K562 (cell line): ENCODE measurements around the gene C11orf52. TPM values are rescaled to one million over a fixed set of nuclear protein-coding genes. Genes with fewer than 3 reads are reported as not detected.
A peak's percentile ranks its signal among the peaks of the same experiment; 100 is the strongest.

ENCODE experiments used
- BHLHE40 ChIP-seq: IDR thresholded peaks from 2 replicates; pipeline ENCODE4 v1.6.1; 2011; ENCODE audit warnings: low read length, improper control_type of control experiment
- FOXP1 ChIP-seq: sonication (generic); formaldehyde crosslinking; IDR thresholded peaks from 2 replicates; pipeline ENCODE4 v1.8.0; 2022; ENCODE audit warnings: mild to moderate bottlenecking, missing genetic modification reagents
- HNRNPLL ChIP-seq: fragments of 200-400 bp; formaldehyde crosslinking; IDR thresholded peaks from 2 replicates; pipeline ENCODE4 v1.6.1; 2017; ENCODE audit warnings: low read length, low read depth, mild to moderate bottlenecking; ENCODE audit not compliant: poor library complexity, severe bottlenecking
- KLF1 ChIP-seq: fragments of 450-650 bp; IDR thresholded peaks from 2 replicates; pipeline ENCODE4 v1.6.1; 2016; ENCODE audit warnings: missing genetic modification characterization, missing compliant biosample characterization
- LCOR ChIP-seq: sonication (generic); formaldehyde crosslinking; IDR thresholded peaks from 2 replicates; pipeline ENCODE4 v1.8.0; 2022; ENCODE audit warnings: mild to moderate bottlenecking, missing genetic modification reagents
- MAFK ChIP-seq: IDR thresholded peaks from 2 replicates; pipeline ENCODE4 v1.6.1; 2011; ENCODE audit warnings: low read length, improper control_type of control experiment
- NFIC ChIP-seq: fragments of 450-650 bp; IDR thresholded peaks from 2 replicates; pipeline ENCODE4 v1.6.1; 2017; ENCODE audit warnings: mild to moderate bottlenecking, inconsistent platforms
- NFRKB ChIP-seq: fragments of 450-650 bp; IDR thresholded peaks from 2 replicates; pipeline ENCODE4 v1.6.1; 2016; ENCODE audit warnings: low read depth
- POLR2A ChIP-seq: fragments of 450-650 bp; conservative IDR thresholded peaks from 2 replicates; pipeline ENCODE4 v1.6.1; 2016
- RERE ChIP-seq: sonication (generic); formaldehyde crosslinking; IDR thresholded peaks from 2 replicates; pipeline ENCODE4 v1.8.0; 2023; ENCODE audit warnings: missing genetic modification reagents, mild to moderate bottlenecking, borderline replicate concordance
- SAP30 ChIP-seq: fragments of 200-600 bp; sonication (generic); IDR thresholded peaks from 2 replicates; pipeline ENCODE4 v1.6.1; 2012; ENCODE audit warnings: borderline replicate concordance, low read depth, mild to moderate bottlenecking, moderate library complexity, low read length, control low read depth, inconsistent platforms; ENCODE audit not compliant: insufficient read depth, poor library complexity, severe bottlenecking
- SMAD2 ChIP-seq: fragments of 150-350 bp; IDR thresholded peaks from 2 replicates; pipeline ENCODE4 v1.6.1; 2014; ENCODE audit warnings: low read depth, mild to moderate bottlenecking, low read length
- YBX1 ChIP-seq: fragments of 450-650 bp; IDR thresholded peaks from 2 replicates; pipeline ENCODE4 v1.7.1; 2016; ENCODE audit warnings: mild to moderate bottlenecking
- ZBTB17 ChIP-seq: fragments of 450-650 bp; formaldehyde crosslinking; IDR thresholded peaks from 2 replicates; pipeline ENCODE4 v1.4.0; 2020; ENCODE audit warnings: mild to moderate bottlenecking
- ZBTB9 ChIP-seq: fragments of 450-650 bp; formaldehyde crosslinking; IDR thresholded peaks from 2 replicates; pipeline ENCODE4 v1.4.0; 2020; ENCODE audit warnings: mild to moderate bottlenecking, moderate library complexity
- ZNF133 ChIP-seq: fragments of 250-450 bp; sonication (Bioruptor Pico); IDR thresholded peaks from 2 replicates; pipeline ENCODE4 v1.4.0; 2020; ENCODE audit warnings: mild to moderate bottlenecking
- ZNF780A ChIP-seq: fragments of 250-450 bp; sonication (Bioruptor Pico); IDR thresholded peaks from 2 replicates; pipeline ENCODE4 v1.5.0; 2021; ENCODE audit warnings: mild to moderate bottlenecking
- polyA plus RNA-seq, 8 experiments: library from polyadenylated mRNA; depleted of rRNA in 4 of 8; stranded (reverse) in 5 of 8; unstranded in 3 of 8; fragments of >200 nt; fragmentation: Nextera tagmentation in 2 of 8; fragmentation: Illumina TruSeq in 1 of 8; extraction: Ambion mirVana in 2 of 8; extraction: Trizol in 1 of 8; gene quantifications; 2 replicates each; pipeline versions ENCODE4 v1.2.1 to v1.2.3, GENCODE V29; 2011 to 2014; ENCODE audit warnings: inconsistent platforms in 1 of 8, missing spikeins in 1 of 8
- total RNA-seq, 7 experiments: library from RNA; depleted of rRNA in 6 of 7; stranded (reverse); fragments of >200 nt in 6 of 7; fragmentation: Illumina TruSeq in 2 of 7; extraction: Trizol in 2 of 7; gene quantifications; 2 replicates each; pipeline versions ENCODE4 v1.2.1 to v1.2.3, GENCODE V29; 2011 to 2021; ENCODE audit warnings: low replicate concordance in 1 of 7
- TF ChIP-seq, protein P1 (sequence below): fragments of 150-350 bp; conservative IDR thresholded peaks from 2 replicates; pipeline ENCODE4 v1.6.1; 2014; ENCODE audit warnings: low read length
- TF ChIP-seq, protein P2 (sequence below): fragments of 450-650 bp; formaldehyde crosslinking; IDR thresholded peaks from 2 replicates; pipeline ENCODE4 v1.4.0; 2020; ENCODE audit warnings: mild to moderate bottlenecking, moderate library complexity

Gene C11orf52
- total and polyA plus RNA-seq, 9 of the 15 experiments (the other 6 are each of a cell fraction or from before 2014, with no cell fraction given), result 0.29 to 2.9 (median 1.0) TPM

- TF ChIP-seq RERE (CRISPR knock-in tag) (no peak), NFRKB (no peak), ZBTB9 (CRISPR knock-in tag) (no peak), ZBTB17 (CRISPR knock-in tag) (no peak), BHLHE40 (no peak), NFIC (peak; percentile 82), KLF1 (tag) (no peak), MAFK (no peak), SMAD2 (no peak), POLR2A (no peak), YBX1 (no peak), SAP30 (no peak), ZNF780A (CRISPR knock-in tag) (no peak), HNRNPLL (no peak), ZNF133 (CRISPR knock-in tag) (no peak), FOXP1 (CRISPR knock-in tag) (no peak), LCOR (CRISPR knock-in tag) (no peak)
- TF ChIP-seq, protein P1, sequence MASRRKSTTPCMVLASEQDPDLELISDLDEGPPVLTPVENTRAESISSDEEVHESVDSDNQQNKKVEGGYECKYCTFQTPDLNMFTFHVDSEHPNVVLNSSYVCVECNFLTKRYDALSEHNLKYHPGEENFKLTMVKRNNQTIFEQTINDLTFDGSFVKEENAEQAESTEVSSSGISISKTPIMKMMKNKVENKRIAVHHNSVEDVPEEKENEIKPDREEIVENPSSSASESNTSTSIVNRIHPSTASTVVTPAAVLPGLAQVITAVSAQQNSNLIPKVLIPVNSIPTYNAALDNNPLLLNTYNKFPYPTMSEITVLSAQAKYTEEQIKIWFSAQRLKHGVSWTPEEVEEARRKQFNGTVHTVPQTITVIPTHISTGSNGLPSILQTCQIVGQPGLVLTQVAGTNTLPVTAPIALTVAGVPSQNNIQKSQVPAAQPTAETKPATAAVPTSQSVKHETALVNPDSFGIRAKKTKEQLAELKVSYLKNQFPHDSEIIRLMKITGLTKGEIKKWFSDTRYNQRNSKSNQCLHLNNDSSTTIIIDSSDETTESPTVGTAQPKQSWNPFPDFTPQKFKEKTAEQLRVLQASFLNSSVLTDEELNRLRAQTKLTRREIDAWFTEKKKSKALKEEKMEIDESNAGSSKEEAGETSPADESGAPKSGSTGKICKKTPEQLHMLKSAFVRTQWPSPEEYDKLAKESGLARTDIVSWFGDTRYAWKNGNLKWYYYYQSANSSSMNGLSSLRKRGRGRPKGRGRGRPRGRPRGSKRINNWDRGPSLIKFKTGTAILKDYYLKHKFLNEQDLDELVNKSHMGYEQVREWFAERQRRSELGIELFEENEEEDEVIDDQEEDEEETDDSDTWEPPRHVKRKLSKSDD, result no peak
- TF ChIP-seq, protein P2, sequence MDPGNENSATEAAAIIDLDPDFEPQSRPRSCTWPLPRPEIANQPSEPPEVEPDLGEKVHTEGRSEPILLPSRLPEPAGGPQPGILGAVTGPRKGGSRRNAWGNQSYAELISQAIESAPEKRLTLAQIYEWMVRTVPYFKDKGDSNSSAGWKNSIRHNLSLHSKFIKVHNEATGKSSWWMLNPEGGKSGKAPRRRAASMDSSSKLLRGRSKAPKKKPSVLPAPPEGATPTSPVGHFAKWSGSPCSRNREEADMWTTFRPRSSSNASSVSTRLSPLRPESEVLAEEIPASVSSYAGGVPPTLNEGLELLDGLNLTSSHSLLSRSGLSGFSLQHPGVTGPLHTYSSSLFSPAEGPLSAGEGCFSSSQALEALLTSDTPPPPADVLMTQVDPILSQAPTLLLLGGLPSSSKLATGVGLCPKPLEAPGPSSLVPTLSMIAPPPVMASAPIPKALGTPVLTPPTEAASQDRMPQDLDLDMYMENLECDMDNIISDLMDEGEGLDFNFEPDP (CRISPR knock-in tag), result no peak
Observed at GRCh38 chr11:111922803-111923202, 4.1 kb downstream of the C11orf52 start (continued).
